ENCODE data around the gene LANCL3. TPM values are rescaled to one million over a fixed set of nuclear protein-coding genes. Genes with fewer than 3 reads are reported as not detected.

Gene LANCL3
- total RNA-seq, 1 experiment from 2014 or later: 0.03 TPM

DNA sequence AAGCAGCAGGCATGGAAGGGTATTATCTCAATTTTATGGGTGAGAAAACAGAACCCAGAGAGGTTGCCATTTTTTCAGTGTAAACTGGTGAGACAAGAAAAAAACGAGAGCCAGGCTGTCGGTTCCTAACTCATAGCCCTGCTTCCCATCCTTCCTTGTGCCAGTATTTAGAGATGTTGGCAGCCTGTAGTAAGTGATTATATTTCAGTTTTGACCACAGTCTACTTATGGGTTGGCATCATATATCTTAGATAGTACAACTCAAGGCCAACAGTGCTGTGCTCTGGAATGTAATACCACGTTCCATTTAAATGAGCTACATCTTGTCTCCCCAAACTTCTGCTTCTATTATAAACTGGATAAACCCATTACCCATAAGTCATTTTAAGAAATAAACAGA, 154.9 kb downstream of the LANCL3 start:
- ChIA-PET CTCF (no interaction called here), POLR2A (no interaction called here)
- TF ChIP-seq POLR2AphosphoS5 (IDR thresholded peaks at IDR 0.05; ENCODE audit: low read depth, low read length) (no peak), TCF7L2 (IDR thresholded peaks at IDR 0.05; ENCODE audit: low read depth, low read length) (no peak), SIN3A (IDR thresholded peaks at IDR 0.05; ENCODE audit: borderline replicate concordance, insufficient read depth, low read depth, low read length) (no peak)
- TF ChIP-seq, protein P1, sequence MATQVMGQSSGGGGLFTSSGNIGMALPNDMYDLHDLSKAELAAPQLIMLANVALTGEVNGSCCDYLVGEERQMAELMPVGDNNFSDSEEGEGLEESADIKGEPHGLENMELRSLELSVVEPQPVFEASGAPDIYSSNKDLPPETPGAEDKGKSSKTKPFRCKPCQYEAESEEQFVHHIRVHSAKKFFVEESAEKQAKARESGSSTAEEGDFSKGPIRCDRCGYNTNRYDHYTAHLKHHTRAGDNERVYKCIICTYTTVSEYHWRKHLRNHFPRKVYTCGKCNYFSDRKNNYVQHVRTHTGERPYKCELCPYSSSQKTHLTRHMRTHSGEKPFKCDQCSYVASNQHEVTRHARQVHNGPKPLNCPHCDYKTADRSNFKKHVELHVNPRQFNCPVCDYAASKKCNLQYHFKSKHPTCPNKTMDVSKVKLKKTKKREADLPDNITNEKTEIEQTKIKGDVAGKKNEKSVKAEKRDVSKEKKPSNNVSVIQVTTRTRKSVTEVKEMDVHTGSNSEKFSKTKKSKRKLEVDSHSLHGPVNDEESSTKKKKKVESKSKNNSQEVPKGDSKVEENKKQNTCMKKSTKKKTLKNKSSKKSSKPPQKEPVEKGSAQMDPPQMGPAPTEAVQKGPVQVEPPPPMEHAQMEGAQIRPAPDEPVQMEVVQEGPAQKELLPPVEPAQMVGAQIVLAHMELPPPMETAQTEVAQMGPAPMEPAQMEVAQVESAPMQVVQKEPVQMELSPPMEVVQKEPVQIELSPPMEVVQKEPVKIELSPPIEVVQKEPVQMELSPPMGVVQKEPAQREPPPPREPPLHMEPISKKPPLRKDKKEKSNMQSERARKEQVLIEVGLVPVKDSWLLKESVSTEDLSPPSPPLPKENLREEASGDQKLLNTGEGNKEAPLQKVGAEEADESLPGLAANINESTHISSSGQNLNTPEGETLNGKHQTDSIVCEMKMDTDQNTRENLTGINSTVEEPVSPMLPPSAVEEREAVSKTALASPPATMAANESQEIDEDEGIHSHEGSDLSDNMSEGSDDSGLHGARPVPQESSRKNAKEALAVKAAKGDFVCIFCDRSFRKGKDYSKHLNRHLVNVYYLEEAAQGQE (IDR thresholded peaks at IDR 0.05; ENCODE audit: insufficient read depth in 1 of 2, low read depth in 2 of 2, low read length in 1 of 2): no peak
- TF ChIP-seq, protein P2, sequence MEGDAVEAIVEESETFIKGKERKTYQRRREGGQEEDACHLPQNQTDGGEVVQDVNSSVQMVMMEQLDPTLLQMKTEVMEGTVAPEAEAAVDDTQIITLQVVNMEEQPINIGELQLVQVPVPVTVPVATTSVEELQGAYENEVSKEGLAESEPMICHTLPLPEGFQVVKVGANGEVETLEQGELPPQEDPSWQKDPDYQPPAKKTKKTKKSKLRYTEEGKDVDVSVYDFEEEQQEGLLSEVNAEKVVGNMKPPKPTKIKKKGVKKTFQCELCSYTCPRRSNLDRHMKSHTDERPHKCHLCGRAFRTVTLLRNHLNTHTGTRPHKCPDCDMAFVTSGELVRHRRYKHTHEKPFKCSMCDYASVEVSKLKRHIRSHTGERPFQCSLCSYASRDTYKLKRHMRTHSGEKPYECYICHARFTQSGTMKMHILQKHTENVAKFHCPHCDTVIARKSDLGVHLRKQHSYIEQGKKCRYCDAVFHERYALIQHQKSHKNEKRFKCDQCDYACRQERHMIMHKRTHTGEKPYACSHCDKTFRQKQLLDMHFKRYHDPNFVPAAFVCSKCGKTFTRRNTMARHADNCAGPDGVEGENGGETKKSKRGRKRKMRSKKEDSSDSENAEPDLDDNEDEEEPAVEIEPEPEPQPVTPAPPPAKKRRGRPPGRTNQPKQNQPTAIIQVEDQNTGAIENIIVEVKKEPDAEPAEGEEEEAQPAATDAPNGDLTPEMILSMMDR (IDR thresholded peaks at IDR 0.05): no peak
- H3K9me3 ChIP-seq (ENCODE audit: control insufficient read depth, insufficient read depth, low read depth, low read length): no peaks in the 10 kb centered on the region
- H3K36me3 ChIP-seq (ENCODE audit: control insufficient read depth, insufficient read depth, low read length): no peaks in the 10 kb centered on the region
- H3K27ac ChIP-seq (ENCODE audit: low read length): no peak overlapping the region
- BruUV-seq (replicated peaks): no TSS peak
- H3K4me3 ChIP-seq (ENCODE audit: low read depth in 2 of 2, low read length in 2 of 2): no peak overlapping the region
- DNase-seq (ENCODE audit: low read depth, low spot score) (no peak), ATAC-seq (no peak)
- H3K27me3 ChIP-seq (ENCODE audit: control insufficient read depth, insufficient read depth, low read length): no peaks in the 10 kb centered on the region
- intact Hi-C loops (cut with micrococcal nuclease; ENCODE audit: unreplicated experiment) (no loop called here), in situ Hi-C loops (cut with HindIII; ENCODE audit: low pct_unique_long_range_greater_than_20kb, low sequenced_read_pairs) (no loop called here)
- no peaks in the 10 kb centered on the region for H3K4me1 ChIP-seq (ENCODE audit: control insufficient read depth, insufficient read depth, low read length)

Other genes starting within 250 kb of the LANCL3 start
- gene PRRG1, start 222.3 kb upstream of the LANCL3 start, total RNA-seq (2021; ENCODE audit: unreplicated experiment): 8.6 TPM
- 1.3 TPM for gene XK, start 114.1 kb downstream of the LANCL3 start, total RNA-seq (2021; ENCODE audit: unreplicated experiment)
- gene CYBB, start 208.4 kb downstream of the LANCL3 start, total RNA-seq (2021; ENCODE audit: unreplicated experiment): 0.23 TPM

All from Panc1 (cell line).